ENCODE results near the gene CCDC192.
"Not testable (repeated sequence)": the region's sequence is repeated elsewhere in the genome, so short reads cannot be mapped to it uniquely, and the experiment has no call there.

The CCDC192 gene

GRCh38 chr5:127732963-127733362 is 29.8 kb downstream of the CCDC192 start:
- Histone ChIP-seq H3K9ac (ENCODE audit: low read depth, low read length, poor library complexity, severe bottlenecking) (no peak overlapping the region), H3K9me2 (replicated peaks; ENCODE audit: low read depth, low read length) (no peaks in the 10 kb centered on the region), H3F3A (ENCODE audit: low read depth) (no peaks in the 10 kb centered on the region), H3K9me3 (ENCODE audit: insufficient read depth, low read depth, low read length) (no peaks in the 10 kb centered on the region), H3K4me1 (ENCODE audit: insufficient read depth, low read length, poor library complexity, severe bottlenecking) (no peaks in the 10 kb centered on the region), H2AFZ (ENCODE audit: low read length) (no peak overlapping the region), H3K36me3 (ENCODE audit: insufficient read depth, low read length) (no peaks in the 10 kb centered on the region), H3K4me2 (ENCODE audit: low read depth, low read length, poor library complexity, severe bottlenecking) (no peak overlapping the region), H3K79me2 (ENCODE audit: insufficient read depth, low read length) (no peaks in the 10 kb centered on the region), H3K4me3 (ENCODE audit: low read length, poor library complexity, severe bottlenecking) (no peak overlapping the region), H4K20me1 (ENCODE audit: insufficient read depth, low read length, poor library complexity, severe bottlenecking) (no peaks in the 10 kb centered on the region), H3K27me3 (ENCODE audit: insufficient read depth, low read length, poor library complexity, severe bottlenecking) (no peaks in the 10 kb centered on the region)
- no peak for TF ChIP-seq EZH2phosphoT487 (IDR thresholded peaks at IDR 0.05; ENCODE audit: borderline replicate concordance)
- TF ChIP-seq CTCF (conservative IDR thresholded peaks at IDR 0.05; ENCODE audit: low read length): no peak

GRCh38 chr5:127739348-127739747 is 36.2 kb downstream of the CCDC192 start:
- not testable (repeated sequence) for H2AFZ ChIP-seq (ENCODE audit: low read length); H3F3A ChIP-seq (ENCODE audit: low read depth); H3K4me2 ChIP-seq (ENCODE audit: low read depth, low read length, poor library complexity, severe bottlenecking); H3K79me2 ChIP-seq (ENCODE audit: insufficient read depth, low read length); H3K36me3 ChIP-seq (ENCODE audit: insufficient read depth, low read length); H3K4me1 ChIP-seq (ENCODE audit: insufficient read depth, low read length, poor library complexity, severe bottlenecking); H3K9ac ChIP-seq (ENCODE audit: low read depth, low read length, poor library complexity, severe bottlenecking); H3K9me2 ChIP-seq (replicated peaks; ENCODE audit: low read depth, low read length); H3K27me3 ChIP-seq (ENCODE audit: insufficient read depth, low read length, poor library complexity, severe bottlenecking); H4K20me1 ChIP-seq (ENCODE audit: insufficient read depth, low read length, poor library complexity, severe bottlenecking); H3K4me3 ChIP-seq (ENCODE audit: low read length, poor library complexity, severe bottlenecking); H3K9me3 ChIP-seq (ENCODE audit: insufficient read depth, low read depth, low read length)

GRCh38 chr5:127739807-127740384 is 36.7 kb downstream of the CCDC192 start:
- H3F3A ChIP-seq (ENCODE audit: low read depth): no peaks in the 10 kb centered on the region
- H4K20me1 ChIP-seq (ENCODE audit: insufficient read depth, low read length, poor library complexity, severe bottlenecking): no peaks in the 10 kb centered on the region
- no peak overlapping the region for H3K9ac ChIP-seq (ENCODE audit: low read depth, low read length, poor library complexity, severe bottlenecking)
- H2AFZ ChIP-seq (ENCODE audit: low read length): no peak overlapping the region
- no peak overlapping the region for H3K4me2 ChIP-seq (ENCODE audit: low read depth, low read length, poor library complexity, severe bottlenecking)
- H3K9me2 ChIP-seq (replicated peaks; ENCODE audit: low read depth, low read length): no peaks in the 10 kb centered on the region
- peaks cover 4% of the 10 kb centered on the region for H3K4me1 ChIP-seq (ENCODE audit: insufficient read depth, low read length, poor library complexity, severe bottlenecking)
- no peaks in the 10 kb centered on the region for H3K27me3 ChIP-seq (ENCODE audit: insufficient read depth, low read length, poor library complexity, severe bottlenecking)
- TF ChIP-seq EZH2phosphoT487 (IDR thresholded peaks at IDR 0.05; ENCODE audit: borderline replicate concordance): no peak
- TF ChIP-seq CTCF (conservative IDR thresholded peaks at IDR 0.05; ENCODE audit: low read length): no peak
- H3K79me2 ChIP-seq (ENCODE audit: insufficient read depth, low read length): no peaks in the 10 kb centered on the region
- H3K4me3 ChIP-seq (ENCODE audit: low read length, poor library complexity, severe bottlenecking): no peak overlapping the region
- no peaks in the 10 kb centered on the region for H3K9me3 ChIP-seq (ENCODE audit: insufficient read depth, low read depth, low read length)
- H3K36me3 ChIP-seq (ENCODE audit: insufficient read depth, low read length): no peaks in the 10 kb centered on the region

GRCh38 chr5:127741412-127741811 is 38.2 kb downstream of the CCDC192 start:
- TF ChIP-seq CTCF (conservative IDR thresholded peaks at IDR 0.05; ENCODE audit: low read length) (no peak), EZH2phosphoT487 (IDR thresholded peaks at IDR 0.05; ENCODE audit: borderline replicate concordance) (no peak)
- H3K27me3 ChIP-seq (ENCODE audit: insufficient read depth, low read length, poor library complexity, severe bottlenecking): no peaks in the 10 kb centered on the region
- no peaks in the 10 kb centered on the region for H3F3A ChIP-seq (ENCODE audit: low read depth)
- no peaks in the 10 kb centered on the region for H3K9me3 ChIP-seq (ENCODE audit: insufficient read depth, low read depth, low read length)
- H3K9me2 ChIP-seq (replicated peaks; ENCODE audit: low read depth, low read length): no peaks in the 10 kb centered on the region
- no peak overlapping the region for H3K4me2 ChIP-seq (ENCODE audit: low read depth, low read length, poor library complexity, severe bottlenecking)
- H4K20me1 ChIP-seq (ENCODE audit: insufficient read depth, low read length, poor library complexity, severe bottlenecking): no peaks in the 10 kb centered on the region
- H3K36me3 ChIP-seq (ENCODE audit: insufficient read depth, low read length): no peaks in the 10 kb centered on the region
- no peak overlapping the region for H3K4me3 ChIP-seq (ENCODE audit: low read length, poor library complexity, severe bottlenecking)
- H3K4me1 ChIP-seq (ENCODE audit: insufficient read depth, low read length, poor library complexity, severe bottlenecking): peaks cover 4% of the 10 kb centered on the region
- no peak overlapping the region for H2AFZ ChIP-seq (ENCODE audit: low read length)
- no peak overlapping the region for H3K9ac ChIP-seq (ENCODE audit: low read depth, low read length, poor library complexity, severe bottlenecking)
- no peaks in the 10 kb centered on the region for H3K79me2 ChIP-seq (ENCODE audit: insufficient read depth, low read length)

Data from Loucy (cell line).